Caco-2 (cell line): ENCODE data around the gene GTF3C1. TPM values are rescaled to one million over a fixed set of nuclear protein-coding genes. Genes with fewer than 3 reads are reported as not detected.

Source experiments
- BruUV-seq: library from RNA; stranded (reverse); fragments of 400-500 nt; replicated peaks from 2 replicates; lab custom pipeline; 2021; lab: Mats Ljungman, UMichigan
- CTCF ChIA-PET: fragments of 300-600 bp; sonication (Branson Sonifier 250); formaldehyde crosslinking; loops from one replicate; lab custom pipeline; 2022; ENCODE audit warnings: antibody characterized with exemption; lab: Charles Lee
- POLR2A ChIA-PET: fragments of 300-600 bp; sonication (Branson Sonifier 250); formaldehyde crosslinking; loops from one replicate; lab custom pipeline; 2022; ENCODE audit warnings: antibody characterized with exemption; lab: Charles Lee
- DNase-seq, 2 experiments: peaks; one replicate each; pipeline versions ENCODE4 v3.0.0 to v3.0.0-alpha.2; 2020 to 2022
- H3K27me3 ChIP-seq: replicated peaks from 2 replicates; pipeline ENCODE4 v1.6.0; 2011; ENCODE audit warnings: low read length; ENCODE audit not compliant: control insufficient read depth, insufficient read depth
- H3K36me3 ChIP-seq: 2 replicates; pipeline ENCODE4 v1.5.1; 2011; ENCODE audit warnings: low read length; ENCODE audit not compliant: control insufficient read depth, insufficient read depth
- H3K4me1 ChIP-seq: fragments of 250-450 bp; sonication (Bioruptor Pico); 2 replicates; pipeline ENCODE4 v1.5.1; 2020; ENCODE audit warnings: mild to moderate bottlenecking
- H3K4me3 ChIP-seq: 2 replicates; pipeline ENCODE4 v1.5.1; 2011; ENCODE audit warnings: low read depth, mild to moderate bottlenecking, control low read depth, low read length
- H3K9me3 ChIP-seq: fragments of 250-450 bp; sonication (Bioruptor Pico); 2 replicates; pipeline ENCODE4 v1.5.1; 2020; ENCODE audit warnings: mild to moderate bottlenecking, moderate library complexity
- H3K27ac Mint-ChIP-seq: one replicate; pipeline ENCODE4 v1.8.0; 2022; ENCODE audit warnings: mixed read lengths; ENCODE audit not compliant: unreplicated experiment
- H3K27me3 Mint-ChIP-seq: one replicate; pipeline ENCODE4 v1.8.0; 2022; ENCODE audit warnings: mixed read lengths; ENCODE audit not compliant: insufficient read depth, unreplicated experiment
- H3K36me3 Mint-ChIP-seq: one replicate; pipeline ENCODE4 v1.8.0; 2022; ENCODE audit warnings: mild to moderate bottlenecking, mixed read lengths; ENCODE audit not compliant: insufficient read depth, unreplicated experiment
- H3K4me1 Mint-ChIP-seq: one replicate; pipeline ENCODE4 v1.8.0; 2022; ENCODE audit warnings: low read depth, mixed read lengths; ENCODE audit not compliant: unreplicated experiment
- H3K4me3 Mint-ChIP-seq: one replicate; pipeline ENCODE4 v1.8.0; 2022; ENCODE audit warnings: mild to moderate bottlenecking, moderate library complexity, mixed read lengths; ENCODE audit not compliant: unreplicated experiment
- H3K9me3 Mint-ChIP-seq: one replicate; pipeline ENCODE4 v1.8.0; 2022; ENCODE audit warnings: mixed read lengths; ENCODE audit not compliant: unreplicated experiment
- intact Hi-C: fragments of 100-400 bp; cut with micrococcal nuclease; formaldehyde crosslinking; loops from one replicate; pipeline ENCODE4 v1.10.0; 2022; ENCODE audit not compliant: unreplicated experiment
- total RNA-seq: library from RNA; stranded (reverse); gene quantifications from 2 replicates; pipeline ENCODE4 v1.2.3, GENCODE V29; 2022
- TF ChIP-seq, protein P1 (sequence below), 2 experiments: fragments of 200-600 bp in 1 of 2; IDR thresholded peaks; 1 replicate in 1 of 2; 2 replicates in 1 of 2; pipeline versions ENCODE4 v1.5.1 to v1.8.0; 2011 to 2022; ENCODE audit warnings: antibody characterized with exemption in 1 of 2, control low read depth in 1 of 2, inconsistent platforms in 1 of 2, low read depth in 1 of 2, low read length in 1 of 2, mild to moderate bottlenecking in 1 of 2, moderate library complexity in 1 of 2; ENCODE audit not compliant: insufficient read depth in 1 of 2, severe bottlenecking in 1 of 2, unreplicated experiment in 1 of 2

GTF3C1 gene
- total RNA-seq, 1 experiment from 2014 or later, result 67.7 TPM

DNA sequence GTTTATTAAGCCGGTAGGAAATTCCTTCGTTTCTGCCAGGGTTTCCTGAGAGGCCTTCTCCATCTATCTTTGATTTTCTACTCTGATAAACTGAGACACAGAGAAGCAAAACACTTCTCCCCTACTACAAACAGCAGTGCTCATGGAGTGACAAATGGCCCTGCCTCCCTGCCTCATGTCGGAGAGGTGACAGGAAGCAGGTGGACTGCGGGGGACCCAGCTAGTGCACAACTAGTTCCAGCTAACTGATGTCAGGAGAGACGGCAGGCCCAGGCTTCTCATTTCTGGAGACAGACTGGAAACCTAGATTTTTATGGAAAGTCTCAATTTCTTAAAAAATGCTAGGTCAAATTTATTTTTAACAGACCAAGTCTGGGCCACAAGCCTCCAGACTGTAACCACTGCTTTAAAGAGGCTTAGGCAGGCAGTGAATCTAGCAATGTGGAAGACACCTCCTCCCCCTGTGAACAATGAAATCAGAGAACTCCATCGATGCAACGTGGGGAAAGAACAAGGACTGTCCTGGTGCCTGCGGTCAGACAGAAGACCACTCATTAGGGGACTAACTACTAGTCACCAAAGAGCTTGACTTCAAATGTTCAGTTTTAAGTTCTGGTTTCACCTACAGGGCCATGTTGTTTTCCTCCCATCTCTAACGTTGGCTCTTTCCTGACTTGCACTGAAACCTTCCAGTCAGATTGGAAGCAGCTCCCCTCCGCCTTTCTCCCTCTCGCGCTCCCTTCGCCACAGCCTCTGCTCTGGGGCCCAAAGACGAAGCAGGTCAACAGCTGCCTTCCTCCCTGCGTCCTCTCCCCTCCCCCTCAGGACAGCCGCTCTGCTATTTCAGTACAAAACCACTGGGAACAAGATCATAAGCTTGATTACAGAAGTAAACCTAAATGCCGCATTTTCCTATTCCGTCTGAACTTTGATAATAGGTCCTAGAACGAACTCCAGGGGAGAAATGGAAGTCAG lies 17.6 kb downstream of the GTF3C1 start:
- no peaks in the 10 kb centered on the region for H3K9me3 ChIP-seq
- no peaks in the 10 kb centered on the region for H3K27me3 Mint-ChIP-seq
- no peaks in the 10 kb centered on the region for H3K4me1 Mint-ChIP-seq
- H3K27me3 ChIP-seq, result no peaks in the 10 kb centered on the region
- H3K36me3 Mint-ChIP-seq, result peaks cover 71% of the 10 kb centered on the region
- intact Hi-C loops, result no loop called here
- no peak overlapping the region for H3K4me3 ChIP-seq
- no peak overlapping the region for H3K27ac Mint-ChIP-seq
- CTCF ChIA-PET, result no interaction called here
- POLR2A ChIA-PET, result no interaction called here
- no TSS peak for BruUV-seq
- H3K4me3 Mint-ChIP-seq, result no peak overlapping the region
- TF ChIP-seq, protein P1, sequence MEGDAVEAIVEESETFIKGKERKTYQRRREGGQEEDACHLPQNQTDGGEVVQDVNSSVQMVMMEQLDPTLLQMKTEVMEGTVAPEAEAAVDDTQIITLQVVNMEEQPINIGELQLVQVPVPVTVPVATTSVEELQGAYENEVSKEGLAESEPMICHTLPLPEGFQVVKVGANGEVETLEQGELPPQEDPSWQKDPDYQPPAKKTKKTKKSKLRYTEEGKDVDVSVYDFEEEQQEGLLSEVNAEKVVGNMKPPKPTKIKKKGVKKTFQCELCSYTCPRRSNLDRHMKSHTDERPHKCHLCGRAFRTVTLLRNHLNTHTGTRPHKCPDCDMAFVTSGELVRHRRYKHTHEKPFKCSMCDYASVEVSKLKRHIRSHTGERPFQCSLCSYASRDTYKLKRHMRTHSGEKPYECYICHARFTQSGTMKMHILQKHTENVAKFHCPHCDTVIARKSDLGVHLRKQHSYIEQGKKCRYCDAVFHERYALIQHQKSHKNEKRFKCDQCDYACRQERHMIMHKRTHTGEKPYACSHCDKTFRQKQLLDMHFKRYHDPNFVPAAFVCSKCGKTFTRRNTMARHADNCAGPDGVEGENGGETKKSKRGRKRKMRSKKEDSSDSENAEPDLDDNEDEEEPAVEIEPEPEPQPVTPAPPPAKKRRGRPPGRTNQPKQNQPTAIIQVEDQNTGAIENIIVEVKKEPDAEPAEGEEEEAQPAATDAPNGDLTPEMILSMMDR (IDR thresholded peaks at IDR 0.05; ENCODE audit: insufficient read depth in 1 of 2, low read depth in 1 of 2, low read length in 1 of 2, severe bottlenecking in 1 of 2, unreplicated experiment in 1 of 2), result no peak
- H3K36me3 ChIP-seq, result peaks cover 9% of the 10 kb centered on the region
- DNase-seq, result no peak
- H3K9me3 Mint-ChIP-seq, result no peaks in the 10 kb centered on the region
- H3K4me1 ChIP-seq, result no peaks in the 10 kb centered on the region

DNA sequence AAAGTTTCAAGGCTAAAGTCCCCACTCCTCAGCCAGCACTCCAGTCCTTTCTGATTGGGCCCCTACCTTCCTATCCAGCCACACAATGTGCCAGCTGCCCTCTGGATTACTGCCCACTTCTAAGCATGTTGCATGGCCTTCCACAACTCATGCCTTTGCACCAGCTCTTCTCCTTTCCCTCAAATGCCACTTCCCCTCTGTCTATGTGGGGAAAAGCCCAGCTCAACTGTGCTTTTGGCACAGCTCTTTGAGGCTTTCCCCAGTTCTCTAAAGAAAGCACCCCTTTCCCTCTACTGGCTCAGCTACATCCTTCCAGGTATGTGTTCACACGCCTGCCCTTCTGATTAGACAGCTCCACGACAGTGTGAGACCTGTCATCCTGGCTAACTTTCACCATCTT lies 18.5 kb downstream of the GTF3C1 start:
- Mint-ChIP-seq H3K27me3 (no peaks in the 10 kb centered on the region), H3K27ac (no peak overlapping the region), H3K4me3 (no peak overlapping the region), H3K36me3 (peaks cover 68% of the 10 kb centered on the region), H3K4me1 (no peaks in the 10 kb centered on the region), H3K9me3 (no peaks in the 10 kb centered on the region)
- CTCF ChIA-PET, result no interaction called here
- Histone ChIP-seq H3K36me3 (peaks cover 9% of the 10 kb centered on the region), H3K4me1 (no peaks in the 10 kb centered on the region), H3K4me3 (no peak overlapping the region), H3K9me3 (no peaks in the 10 kb centered on the region), H3K27me3 (no peaks in the 10 kb centered on the region)
- POLR2A ChIA-PET, result no interaction called here
- no TSS peak for BruUV-seq
- no peak for DNase-seq
- TF ChIP-seq, protein P1 (IDR thresholded peaks at IDR 0.05; ENCODE audit: insufficient read depth in 1 of 2, low read depth in 1 of 2, low read length in 1 of 2, severe bottlenecking in 1 of 2, unreplicated experiment in 1 of 2), result no peak
- intact Hi-C loops, result no loop called here

DNA sequence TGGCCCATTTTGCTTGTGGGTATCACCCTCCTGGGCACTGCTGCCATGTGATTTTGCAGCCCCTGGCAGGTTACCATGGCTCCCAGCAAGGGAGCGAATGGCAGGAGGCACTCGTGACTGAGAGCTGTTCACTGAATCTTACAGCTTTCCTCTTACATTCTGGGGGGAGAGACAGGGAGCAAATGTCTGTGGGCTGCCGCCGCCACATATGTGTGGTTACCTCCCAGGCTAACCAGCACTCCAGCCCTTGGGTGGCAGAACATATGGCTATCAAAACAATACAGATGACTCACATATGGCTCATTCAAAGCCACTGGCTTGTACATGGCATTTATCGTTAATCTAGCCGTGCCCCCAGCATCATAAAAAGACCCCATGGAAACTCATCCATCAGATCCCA lies 19.8 kb downstream of the GTF3C1 start:
- no peaks in the 10 kb centered on the region for H3K9me3 ChIP-seq
- TF ChIP-seq, protein P1 (IDR thresholded peaks at IDR 0.05; ENCODE audit: insufficient read depth in 1 of 2, low read depth in 1 of 2, low read length in 1 of 2, severe bottlenecking in 1 of 2, unreplicated experiment in 1 of 2), result no peak
- intact Hi-C loops, result no loop called here
- H3K4me1 ChIP-seq, result no peaks in the 10 kb centered on the region
- BruUV-seq, result no TSS peak
- H3K4me1 Mint-ChIP-seq, result no peaks in the 10 kb centered on the region
- peaks cover 70% of the 10 kb centered on the region for H3K36me3 Mint-ChIP-seq
- no peak overlapping the region for H3K4me3 ChIP-seq
- DNase-seq, result no peak
- peaks cover 9% of the 10 kb centered on the region for H3K36me3 ChIP-seq
- POLR2A ChIA-PET, result no interaction called here
- no peak overlapping the region for H3K4me3 Mint-ChIP-seq
- no peak overlapping the region for H3K27ac Mint-ChIP-seq
- H3K27me3 Mint-ChIP-seq, result no peaks in the 10 kb centered on the region
- CTCF ChIA-PET, result no interaction called here
- no peaks in the 10 kb centered on the region for H3K9me3 Mint-ChIP-seq
- H3K27me3 ChIP-seq, result no peaks in the 10 kb centered on the region
